Fibroblast of lung (primary cell): ENCODE results near the gene CHEK1.

Source experiments
- CTCF ChIP-seq, 2 donors: IDR thresholded peaks in 1 of 2; conservative IDR thresholded peaks in 1 of 2; 1 replicate in 1 of 2; 2 replicates in 1 of 2; pipeline ENCODE4 v1.5.1; 2011 to 2012; ENCODE audit warnings: low read length in 2 of 2, control low read depth in 1 of 2, inconsistent platforms in 1 of 2, low read depth in 1 of 2, mild to moderate bottlenecking in 1 of 2
- EZH2 ChIP-seq: IDR thresholded peaks from 2 replicates; pipeline ENCODE4 v1.5.1; 2012; ENCODE audit warnings: low read length, control low read depth, mild to moderate bottlenecking; ENCODE audit errors: missing control alignments

- no peak for TF ChIP-seq CTCF (conservative IDR thresholded peaks at IDR 0.05 in 1 of 2, IDR thresholded peaks at IDR 0.05 in 1 of 2; ENCODE audit: low read depth in 1 of 2, low read length in 2 of 2)
- TF ChIP-seq EZH2, result no peak
Measured at GRCh38 chr11:125637840-125638239, 12.9 kb downstream of the CHEK1 start.
